NOMO-1 treated with dmso at 0.1 percent for 144 hours (cell line): Measurements from ENCODE around the gene RNH1.

Experiments
- DNase-seq: peaks from one replicate; lab custom pipeline; 2025; ENCODE audit not compliant: unreplicated experiment; lab: John Stamatoyannopoulos, UW

The RNH1 gene

DNA sequence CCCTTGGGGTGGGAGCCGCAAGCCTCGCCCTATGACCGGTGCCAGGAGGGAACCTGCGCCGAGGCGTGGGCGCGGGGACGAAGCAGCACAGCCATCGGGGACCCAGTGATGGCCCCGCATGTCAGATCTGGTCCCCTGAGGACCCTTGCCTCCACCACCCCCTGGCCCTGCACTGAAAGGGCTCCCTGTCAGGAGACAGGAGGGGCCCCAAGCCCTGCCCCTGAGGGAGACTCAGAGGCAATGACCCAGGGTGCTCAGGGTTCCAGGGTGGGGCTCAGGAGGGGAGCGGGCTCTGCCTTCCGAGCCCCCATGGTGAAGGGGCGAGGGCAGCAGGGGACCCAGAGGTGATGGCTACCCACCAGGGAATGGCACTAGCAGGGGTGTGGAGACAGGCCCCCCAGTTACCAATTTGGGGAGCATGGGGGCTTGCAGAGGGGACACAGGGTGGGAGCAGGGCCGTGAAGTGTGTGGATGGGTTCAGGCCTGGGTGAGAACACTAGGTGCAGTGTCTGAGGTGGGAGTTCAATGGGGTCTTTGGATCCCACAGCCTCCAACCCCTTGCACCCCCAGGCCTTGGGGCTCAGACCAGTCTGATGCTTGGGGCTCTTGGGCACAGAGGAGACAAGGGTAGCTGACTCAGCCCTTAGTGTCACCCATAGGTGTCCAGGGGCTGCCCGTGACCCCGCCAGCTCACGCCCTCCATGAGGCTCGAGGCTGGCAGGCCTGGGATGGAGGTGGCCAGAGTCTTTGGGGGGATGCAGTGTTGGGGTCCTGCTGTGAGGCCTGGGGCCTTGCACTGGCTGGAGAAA lies 30.8 kb upstream of the RNH1 start:
- DNase-seq = no peak

- DNase-seq = peak; percentile 80
Observed at GRCh38 chr11:536841-537621, 30.0 kb upstream of the RNH1 start, which contains the start of gene LRRC56. TSS of gene LRRC56 (plus strand) at chr11:537527. CDS start at chr11:540685, 3,158 bp downstream.

DNA sequence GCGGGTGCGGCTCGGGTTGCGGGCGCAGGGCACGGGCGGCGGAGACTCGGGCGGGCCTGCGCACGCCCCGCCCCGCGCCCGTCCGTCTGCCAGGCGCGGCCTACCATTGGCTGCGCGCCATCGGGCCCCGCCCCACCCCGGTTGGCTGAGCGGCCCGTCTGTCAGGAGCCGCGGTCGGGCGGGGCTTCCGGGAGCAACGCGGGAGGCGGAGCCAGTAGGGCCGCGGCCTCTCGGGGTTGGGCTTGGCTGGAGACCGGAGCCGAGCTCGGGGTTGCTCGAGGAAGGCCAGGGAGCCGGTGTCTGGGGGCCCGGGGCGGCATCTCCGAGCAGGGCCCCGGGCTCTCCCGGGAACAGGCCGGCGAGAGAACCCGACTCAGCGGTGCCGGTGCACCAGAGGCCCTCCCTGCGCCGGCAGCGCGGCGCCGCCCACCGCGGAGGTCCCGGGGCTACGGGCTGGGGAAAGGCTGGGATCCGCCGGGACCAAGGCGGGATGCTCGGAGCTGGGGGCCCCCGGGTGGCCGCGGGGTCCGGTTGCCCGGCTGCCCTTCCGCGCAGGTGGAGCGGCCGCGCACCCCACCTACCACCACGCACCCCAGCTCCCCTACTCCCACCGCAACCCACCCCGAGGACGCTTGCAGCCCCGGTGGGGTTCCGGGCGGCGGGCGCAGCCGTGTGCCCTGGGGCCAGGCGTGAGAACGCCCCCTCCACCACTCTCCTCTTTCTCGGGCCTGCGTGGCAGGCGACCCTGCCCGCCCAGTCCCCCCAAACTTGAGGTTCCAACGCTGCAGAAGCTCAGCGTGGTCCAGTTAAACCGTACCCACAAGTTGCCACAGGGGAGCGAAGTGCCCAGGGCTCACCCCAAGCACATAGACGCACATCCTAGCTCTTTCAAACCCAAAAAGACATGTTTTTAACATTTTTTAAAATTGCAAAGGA lies 28.7 kb upstream of the RNH1 start, which contains the start of gene HRAS:
TSS of gene HRAS (minus strand) at position 58 of the 936 bp plus-strand sequence.
- DNase-seq = peak; percentile 81

GRCh38 chr11:535210-535518 lies 28.1 kb upstream of the RNH1 start:
- no peak for DNase-seq

DNA sequence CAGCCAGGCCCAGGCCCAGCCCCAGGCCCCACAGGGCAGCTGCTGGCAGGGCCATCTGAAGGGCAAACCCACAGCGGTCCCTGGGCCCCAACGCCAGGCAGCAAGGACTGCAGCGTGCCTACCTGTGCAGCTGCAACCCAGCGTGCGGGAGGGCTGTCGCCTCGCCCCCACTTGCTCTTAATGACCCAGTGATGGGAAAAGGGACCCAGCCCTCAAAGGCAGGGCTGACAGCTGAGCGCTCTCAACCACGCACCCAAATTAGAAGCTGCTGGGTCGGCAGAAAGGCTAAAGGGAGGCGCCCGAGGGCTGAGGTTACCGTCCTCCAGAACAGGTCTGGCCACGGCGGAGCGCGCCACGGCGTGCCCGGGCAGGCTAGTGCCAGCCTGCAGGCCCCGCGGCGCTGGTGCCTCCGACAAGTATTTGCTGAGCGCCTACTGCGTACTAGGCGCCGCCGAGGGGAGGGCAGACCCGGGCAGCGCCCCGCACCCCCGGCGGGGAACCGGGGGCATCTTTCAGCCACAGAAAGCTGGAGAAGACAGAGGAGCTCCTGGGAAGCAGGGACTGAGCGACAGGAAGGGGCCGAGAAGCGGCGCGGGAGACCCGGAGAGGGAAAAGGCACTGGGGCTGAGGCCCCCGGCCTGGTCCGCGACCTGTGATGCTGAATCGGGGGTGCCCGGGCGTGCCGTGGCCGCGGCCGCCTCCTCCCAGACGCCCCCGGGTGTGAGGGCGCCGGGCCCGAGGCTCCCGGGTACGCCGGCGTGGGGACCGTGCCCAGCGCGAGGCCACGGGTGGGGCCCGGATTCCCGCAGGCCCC lies 27.6 kb upstream of the RNH1 start:
- no peak for DNase-seq

DNA sequence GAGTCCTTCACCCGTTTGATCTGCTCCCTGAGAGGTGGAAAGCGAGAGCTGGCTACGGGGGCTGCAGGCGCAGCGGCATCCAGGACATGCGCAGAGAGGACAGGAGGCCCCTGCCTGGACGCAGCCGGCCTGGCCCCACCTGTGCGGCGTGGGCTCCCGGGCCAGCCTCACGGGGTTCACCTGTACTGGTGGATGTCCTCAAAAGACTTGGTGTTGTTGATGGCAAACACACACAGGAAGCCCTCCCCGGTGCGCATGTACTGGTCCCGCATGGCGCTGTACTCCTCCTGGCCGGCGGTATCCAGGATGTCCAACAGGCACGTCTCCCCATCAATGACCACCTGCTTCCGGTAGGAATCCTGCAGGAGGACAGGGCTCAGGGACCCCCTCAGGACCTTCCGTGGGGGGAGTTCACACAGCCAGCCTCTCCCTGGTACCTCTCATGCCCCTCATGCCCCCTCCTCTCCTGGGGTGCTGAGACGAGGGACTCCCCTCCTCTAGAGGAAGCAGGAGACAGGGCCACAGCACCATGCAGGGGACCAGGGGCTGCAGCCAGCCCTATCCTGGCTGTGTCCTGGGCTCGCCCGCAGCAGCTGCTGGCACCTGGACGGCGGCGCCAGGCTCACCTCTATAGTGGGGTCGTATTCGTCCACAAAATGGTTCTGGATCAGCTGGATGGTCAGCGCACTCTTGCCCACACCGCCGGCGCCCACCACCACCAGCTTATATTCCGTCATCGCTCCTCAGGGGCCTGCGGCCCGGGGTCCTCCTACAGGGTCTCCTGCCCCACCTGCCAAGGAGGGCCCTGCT lies 26.7 kb upstream of the RNH1 start:
- DNase-seq = no peak

GRCh38 chr11:532986-533585 lies 26.0 kb upstream of the RNH1 start:
- DNase-seq = no peak

- DNase-seq = no peak
Observed at GRCh38 chr11:532527-532985, 25.5 kb upstream of the RNH1 start.

DNA sequence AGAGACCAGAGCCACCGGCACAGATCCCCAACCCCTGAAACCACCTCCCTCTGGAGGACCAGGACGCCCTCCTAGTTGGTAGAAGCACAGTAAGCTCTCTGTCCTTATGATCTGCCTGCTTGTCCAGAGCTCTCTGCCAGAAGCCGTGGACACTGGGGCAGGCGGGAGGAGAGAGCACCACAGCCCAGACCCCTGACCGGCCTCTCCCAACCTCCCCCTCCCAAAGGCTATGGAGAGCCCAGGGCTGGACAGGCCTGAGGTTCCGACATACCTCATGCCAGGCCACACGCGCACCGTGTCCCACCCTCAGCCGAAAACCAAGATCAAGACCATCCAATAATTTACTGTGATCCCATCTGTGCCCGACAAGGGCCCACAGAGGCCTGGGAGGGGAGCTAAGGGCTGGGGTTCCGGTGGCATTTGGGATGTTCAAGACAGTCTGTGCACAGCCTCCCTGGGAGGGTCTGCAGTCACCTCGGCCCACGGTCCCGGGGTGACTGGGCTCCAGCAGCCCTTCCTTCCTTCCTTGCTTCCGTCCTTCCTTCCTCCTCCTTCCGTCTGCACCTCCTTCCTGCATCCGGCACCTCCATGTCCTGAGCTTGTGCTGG lies 25.0 kb upstream of the RNH1 start:
- DNase-seq = no peak

- no peak for DNase-seq
Observed at GRCh38 chr11:530960-531831, 24.2 kb upstream of the RNH1 start.

DNA sequence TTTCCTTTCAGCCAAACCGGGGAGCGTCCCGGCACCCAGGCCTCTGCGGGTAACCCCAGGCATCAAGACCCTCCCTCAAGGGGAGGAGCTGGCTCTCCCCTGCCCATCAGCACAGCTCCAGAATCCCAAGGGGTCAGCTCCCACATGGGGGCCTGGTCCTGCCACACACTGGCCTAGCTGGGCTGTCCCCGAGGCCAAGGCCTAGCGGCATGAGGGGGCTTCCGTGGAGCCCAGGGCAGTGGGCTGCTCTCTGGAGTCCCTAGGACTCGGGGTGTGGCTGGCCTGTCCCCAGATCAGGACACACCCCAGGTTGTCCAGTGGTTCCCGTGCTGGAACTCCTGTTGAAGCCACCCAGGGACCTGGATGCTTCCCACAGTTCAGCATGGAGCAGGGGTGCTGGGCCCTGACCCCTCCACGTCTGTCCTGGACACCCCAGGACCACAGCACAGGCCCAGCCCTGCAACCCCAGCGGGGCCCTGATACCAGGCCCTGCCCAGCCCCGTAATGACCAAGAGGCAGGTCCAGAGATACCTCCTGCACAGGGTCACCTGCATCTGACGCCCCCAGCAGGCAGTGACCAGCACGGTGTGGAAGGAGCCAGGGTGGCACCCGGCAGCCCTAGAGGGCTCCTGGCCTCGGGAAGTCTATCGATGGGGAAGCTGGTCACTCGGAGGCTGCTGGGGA lies 22.8 kb upstream of the RNH1 start:
- no peak for DNase-seq

DNA sequence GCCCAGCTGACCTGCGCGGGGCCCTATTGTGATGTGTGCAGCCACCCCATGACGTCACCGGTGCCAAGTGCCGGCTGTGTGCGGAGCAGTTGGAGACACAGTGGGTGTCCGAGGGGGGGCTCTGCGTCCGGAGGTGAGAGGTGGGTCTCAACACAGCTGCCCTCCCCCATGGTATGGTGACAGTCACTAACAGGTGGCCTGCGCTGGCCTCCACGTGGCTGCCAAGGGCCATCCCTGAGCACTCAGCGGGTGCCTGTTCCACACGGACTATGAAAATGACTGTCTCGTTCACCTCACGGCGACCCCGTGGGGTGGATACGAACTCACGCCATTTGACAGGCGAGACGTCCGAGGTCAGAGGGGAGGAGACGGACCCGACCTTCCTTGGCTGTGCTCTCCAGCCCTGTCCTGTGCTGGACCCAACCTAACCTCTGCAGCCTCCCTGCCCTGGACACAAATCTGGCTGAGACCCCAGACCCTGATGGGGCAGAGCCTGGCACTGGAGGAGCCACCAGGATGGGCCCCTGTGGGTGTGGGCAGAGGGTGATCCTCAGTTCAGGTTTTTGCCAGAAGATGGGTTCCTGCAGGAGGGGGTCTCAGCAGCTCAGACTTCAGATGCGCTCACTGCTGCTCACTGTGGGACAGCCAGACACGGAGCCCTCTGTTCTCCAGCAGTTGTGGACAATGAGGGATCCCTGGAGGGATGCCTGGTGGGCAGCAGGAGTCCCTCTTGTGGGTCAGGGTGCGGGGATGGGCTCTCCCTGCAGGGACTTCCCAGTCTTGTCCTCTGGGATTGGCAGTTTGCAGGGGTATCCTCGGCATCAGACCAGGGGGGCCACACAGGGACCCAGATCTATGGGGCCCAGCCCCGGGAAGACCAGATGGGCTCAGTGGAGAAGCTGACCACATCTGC lies 22.0 kb upstream of the RNH1 start:
- no peak for DNase-seq

DNA sequence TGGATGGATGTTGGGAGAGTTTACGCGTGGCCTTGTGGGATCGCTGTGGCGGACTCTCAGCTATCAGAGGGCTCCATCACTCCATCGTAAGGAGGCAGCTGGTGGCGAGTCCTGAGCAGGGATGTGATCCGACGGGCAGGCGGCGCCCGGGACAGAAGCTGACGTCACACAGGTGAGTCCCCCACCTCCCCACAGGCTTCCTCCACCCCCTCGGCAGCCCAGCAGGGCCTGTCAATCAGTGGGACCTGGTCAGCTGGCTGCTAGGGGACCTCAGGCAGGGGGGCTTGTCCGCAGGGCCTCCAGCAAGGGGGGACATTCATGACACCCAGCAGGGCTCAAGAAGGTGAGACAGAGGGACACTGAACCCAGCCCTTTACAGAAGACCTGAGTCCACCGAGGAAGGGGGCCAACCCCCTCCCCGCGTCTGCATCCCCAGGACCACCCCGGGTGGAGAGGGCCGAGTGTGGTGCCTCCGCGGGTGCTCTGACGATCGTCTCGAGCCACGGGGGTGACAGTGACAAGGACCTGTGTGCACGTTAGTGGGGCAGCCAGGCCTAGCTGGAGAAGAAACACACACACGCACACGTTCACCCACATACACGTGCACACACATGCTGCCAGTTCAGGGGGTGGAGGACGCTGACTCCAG lies 21.2 kb upstream of the RNH1 start:
- no peak for DNase-seq

DNA sequence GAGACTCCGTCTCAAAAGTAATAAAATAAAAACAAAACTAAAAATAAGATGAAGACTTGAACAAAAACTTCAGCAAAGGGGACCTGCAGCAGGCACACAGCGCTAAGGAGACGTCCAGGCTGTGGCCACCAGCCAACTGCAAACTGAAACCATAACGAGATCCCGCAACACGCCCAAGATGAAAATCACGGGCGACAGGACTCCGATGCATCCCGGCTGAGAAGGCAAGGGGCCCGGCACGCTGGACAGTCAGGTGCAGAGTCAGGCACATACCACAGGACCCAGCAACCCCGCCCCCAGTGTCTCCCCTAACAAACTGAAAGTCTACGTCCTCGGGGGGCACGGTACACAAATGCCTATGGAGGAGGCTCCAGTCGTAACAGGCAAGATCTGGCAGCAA lies 19.1 kb upstream of the RNH1 start:
- no peak for DNase-seq

DNA sequence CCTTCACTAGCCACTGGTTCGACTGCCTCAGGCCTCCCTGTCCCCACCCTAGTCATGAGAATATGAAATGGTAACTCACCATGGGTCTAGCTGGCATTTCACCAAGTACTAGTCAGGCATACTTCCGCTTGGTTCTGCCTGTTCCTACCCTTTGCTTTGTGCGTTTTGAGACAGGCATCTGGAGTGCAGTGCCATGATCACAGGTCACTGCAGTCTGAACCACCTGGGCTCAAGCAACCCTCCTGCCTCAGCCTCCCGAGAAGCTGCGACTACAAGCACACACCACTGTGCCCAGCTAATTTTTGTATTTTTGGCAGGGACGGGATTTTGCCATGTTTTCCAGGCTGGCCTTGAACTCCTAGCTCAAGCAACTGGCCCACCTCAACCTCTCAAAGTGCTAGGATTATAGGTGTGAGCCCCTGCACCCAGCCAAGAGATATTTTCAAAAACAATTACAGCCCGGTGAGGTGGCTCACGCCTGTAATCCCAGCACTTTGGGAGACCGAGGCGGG lies 14.2 kb upstream of the RNH1 start:
- no peak for DNase-seq
